HEK293 (cell line): Measurements from ENCODE around the gene PCCA.

ENCODE experiments used
- ZNF239 ChIP-seq: fragments of 450-650 bp; formaldehyde crosslinking; IDR thresholded peaks from 2 replicates; pipeline ENCODE4 v1.5.1; 2016; ENCODE audit warnings: missing biosample characterization, missing genetic modification characterization
- TF ChIP-seq, protein P1 (sequence below): fragments of 450-650 bp; formaldehyde crosslinking; IDR thresholded peaks from 2 replicates; pipeline ENCODE4 v1.5.1; 2016; ENCODE audit warnings: missing biosample characterization, missing genetic modification characterization, low read depth
- TF ChIP-seq, protein P2 (sequence below): fragments of 450-650 bp; formaldehyde crosslinking; IDR thresholded peaks from 2 replicates; pipeline ENCODE4 v1.5.1; 2016; ENCODE audit warnings: missing biosample characterization, missing genetic modification characterization

DNA sequence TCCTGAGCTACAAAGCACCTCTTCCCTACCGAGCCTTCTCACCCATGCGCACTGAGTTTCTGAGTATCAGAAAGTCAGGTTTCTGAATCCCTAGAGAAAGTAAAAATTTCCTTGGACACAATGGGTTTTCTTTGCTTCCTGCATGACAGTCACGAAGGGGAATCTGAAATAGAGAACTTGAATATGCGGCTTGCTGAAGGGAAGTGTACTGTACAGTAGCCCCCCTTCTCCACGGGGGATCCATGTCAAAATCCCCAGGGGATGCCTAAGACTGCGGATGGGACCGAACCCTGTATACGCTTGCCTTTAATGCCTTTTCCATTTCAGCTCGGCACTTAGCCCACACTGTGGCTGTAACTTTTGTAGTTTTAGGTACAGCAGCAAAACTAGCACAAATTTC lies 391.8 kb downstream of the PCCA start:
- TF ChIP-seq ZNF239 (tag by site-specific recombination) = no peak
- TF ChIP-seq, protein P1, sequence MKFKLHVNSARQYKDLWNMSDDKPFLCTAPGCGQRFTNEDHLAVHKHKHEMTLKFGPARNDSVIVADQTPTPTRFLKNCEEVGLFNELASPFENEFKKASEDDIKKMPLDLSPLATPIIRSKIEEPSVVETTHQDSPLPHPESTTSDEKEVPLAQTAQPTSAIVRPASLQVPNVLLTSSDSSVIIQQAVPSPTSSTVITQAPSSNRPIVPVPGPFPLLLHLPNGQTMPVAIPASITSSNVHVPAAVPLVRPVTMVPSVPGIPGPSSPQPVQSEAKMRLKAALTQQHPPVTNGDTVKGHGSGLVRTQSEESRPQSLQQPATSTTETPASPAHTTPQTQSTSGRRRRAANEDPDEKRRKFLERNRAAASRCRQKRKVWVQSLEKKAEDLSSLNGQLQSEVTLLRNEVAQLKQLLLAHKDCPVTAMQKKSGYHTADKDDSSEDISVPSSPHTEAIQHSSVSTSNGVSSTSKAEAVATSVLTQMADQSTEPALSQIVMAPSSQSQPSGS (tag by site-specific recombination) = no peak
- TF ChIP-seq, protein P2, sequence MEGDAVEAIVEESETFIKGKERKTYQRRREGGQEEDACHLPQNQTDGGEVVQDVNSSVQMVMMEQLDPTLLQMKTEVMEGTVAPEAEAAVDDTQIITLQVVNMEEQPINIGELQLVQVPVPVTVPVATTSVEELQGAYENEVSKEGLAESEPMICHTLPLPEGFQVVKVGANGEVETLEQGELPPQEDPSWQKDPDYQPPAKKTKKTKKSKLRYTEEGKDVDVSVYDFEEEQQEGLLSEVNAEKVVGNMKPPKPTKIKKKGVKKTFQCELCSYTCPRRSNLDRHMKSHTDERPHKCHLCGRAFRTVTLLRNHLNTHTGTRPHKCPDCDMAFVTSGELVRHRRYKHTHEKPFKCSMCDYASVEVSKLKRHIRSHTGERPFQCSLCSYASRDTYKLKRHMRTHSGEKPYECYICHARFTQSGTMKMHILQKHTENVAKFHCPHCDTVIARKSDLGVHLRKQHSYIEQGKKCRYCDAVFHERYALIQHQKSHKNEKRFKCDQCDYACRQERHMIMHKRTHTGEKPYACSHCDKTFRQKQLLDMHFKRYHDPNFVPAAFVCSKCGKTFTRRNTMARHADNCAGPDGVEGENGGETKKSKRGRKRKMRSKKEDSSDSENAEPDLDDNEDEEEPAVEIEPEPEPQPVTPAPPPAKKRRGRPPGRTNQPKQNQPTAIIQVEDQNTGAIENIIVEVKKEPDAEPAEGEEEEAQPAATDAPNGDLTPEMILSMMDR = no peak
